CD4-positive, alpha-beta T cell treated with Interleukin-15 for 4 hours (primary cell): ENCODE results near the gene LRPAP1.

Experiments
- DNase-seq: peaks from one replicate; pipeline ENCODE4 v3.0.0-alpha.2; 2020; ENCODE audit warnings: low spot score

LRPAP1 gene

GRCh38 chr4:3484057-3484973, 47.9 kb downstream of the LRPAP1 start:
- no peak for DNase-seq

- no peak for DNase-seq
These were observed 48.7 kb downstream of the LRPAP1 start for GRCh38 chr4:3483471-3483921.

GRCh38 chr4:3482707-3483106, 49.5 kb downstream of the LRPAP1 start:
- no peak for DNase-seq

- DNase-seq: no peak
These were observed 50.3 kb downstream of the LRPAP1 start for GRCh38 chr4:3481783-3482393.

GRCh38 chr4:3481113-3481531, 51.1 kb downstream of the LRPAP1 start:
- no peak for DNase-seq

GRCh38 chr4:3480528-3481112, 51.6 kb downstream of the LRPAP1 start:
- peak; percentile 61 for DNase-seq

GRCh38 chr4:3479358-3480101, 52.7 kb downstream of the LRPAP1 start:
- no peak for DNase-seq

GRCh38 chr4:3478446-3479357, 53.5 kb downstream of the LRPAP1 start:
- no peak for DNase-seq

GRCh38 chr4:3477750-3478430, 54.3 kb downstream of the LRPAP1 start:
- DNase-seq: no peak

GRCh38 chr4:3476936-3477749, 55.1 kb downstream of the LRPAP1 start:
- DNase-seq: no peak

- DNase-seq: no peak
These were observed 55.9 kb downstream of the LRPAP1 start for GRCh38 chr4:3476341-3476747.

- no peak for DNase-seq
These were observed 56.4 kb downstream of the LRPAP1 start for GRCh38 chr4:3475713-3476260.

GRCh38 chr4:3475041-3475712, 57.0 kb downstream of the LRPAP1 start:
- no peak for DNase-seq

GRCh38 chr4:3473996-3474765, 58.0 kb downstream of the LRPAP1 start:
- DNase-seq: no peak

GRCh38 chr4:3473181-3473950, 58.9 kb downstream of the LRPAP1 start:
- DNase-seq: no peak

- no peak for DNase-seq
These were observed 59.6 kb downstream of the LRPAP1 start for GRCh38 chr4:3472411-3473141.

- no peak for DNase-seq
These were observed 60.3 kb downstream of the LRPAP1 start for GRCh38 chr4:3471886-3472285.
